Parathyroid adenoma (tissue), 2 donors: Measurements from ENCODE around the gene ARMC5.
"Not testable (repeated sequence)": the region's sequence is repeated elsewhere in the genome, so short reads cannot be mapped to it uniquely, and the experiment has no call there.

Experiments
- H2AFZ ChIP-seq: fragments of 300-600 bp; sonication (generic); one replicate; pipeline ENCODE4 v1.7.0; 2017; ENCODE audit warnings: antibody characterized with exemption, mild to moderate bottlenecking
- H3K27ac ChIP-seq: fragments of 300-600 bp; sonication (generic); one replicate; pipeline ENCODE4 v1.7.0; 2017
- H3K27me3 ChIP-seq: fragments of 300-600 bp; sonication (generic); one replicate; pipeline ENCODE4 v1.7.0; 2017; ENCODE audit warnings: low read length; ENCODE audit not compliant: control insufficient read depth, insufficient read depth
- H3K36me3 ChIP-seq: fragments of 300-600 bp; sonication (generic); one replicate; pipeline ENCODE4 v1.7.0; 2017; ENCODE audit warnings: low read length; ENCODE audit not compliant: control insufficient read depth, insufficient read depth
- H3K4me1 ChIP-seq: fragments of 300-600 bp; sonication (generic); one replicate; pipeline ENCODE4 v1.7.0; 2017; ENCODE audit warnings: control low read depth
- H3K4me2 ChIP-seq: fragments of 300-600 bp; sonication (generic); one replicate; pipeline ENCODE4 v1.7.0; 2017; ENCODE audit warnings: low read length
- H3K4me3 ChIP-seq: fragments of 300-600 bp; sonication (generic); one replicate; pipeline ENCODE4 v1.7.0; 2017; ENCODE audit warnings: low read depth, low read length
- H3K79me2 ChIP-seq: fragments of 300-600 bp; sonication (generic); one replicate; pipeline ENCODE4 v1.7.0; 2017; ENCODE audit warnings: control low read depth
- H3K9ac ChIP-seq: fragments of 300-600 bp; sonication (generic); one replicate; pipeline ENCODE4 v1.7.0; 2017; ENCODE audit warnings: mild to moderate bottlenecking
- H3K9me3 ChIP-seq: fragments of 300-600 bp; sonication (generic); one replicate; pipeline ENCODE4 v1.7.0; 2017; ENCODE audit warnings: low read length; ENCODE audit not compliant: control insufficient read depth
- CTCF ChIP-seq: fragments of 300-600 bp; sonication (generic); IDR thresholded peaks from one replicate; pipeline ENCODE4 v1.7.0; 2017; ENCODE audit warnings: antibody characterized with exemption, mild to moderate bottlenecking
- donor health status: primary hyperparathyroidism.

ARMC5 gene

GRCh38 chr16:31480851-31481536 is 21.7 kb downstream of the ARMC5 start:
- H3K4me2 ChIP-seq, result no peak overlapping the region
- no peak overlapping the region for H3K4me3 ChIP-seq
- no peaks in the 10 kb centered on the region for H3K27me3 ChIP-seq
- no peak overlapping the region for H3K27ac ChIP-seq
- H3K79me2 ChIP-seq, result no peaks in the 10 kb centered on the region
- no peaks in the 10 kb centered on the region for H3K9me3 ChIP-seq
- no peak overlapping the region for H3K9ac ChIP-seq
- H2AFZ ChIP-seq, result no peak overlapping the region
- no peak for TF ChIP-seq CTCF
- H3K36me3 ChIP-seq, result no peaks in the 10 kb centered on the region
- H3K4me1 ChIP-seq, result peaks cover 5% of the 10 kb centered on the region

- TF ChIP-seq CTCF, result no peak
- H3K27ac ChIP-seq, result no peak within 1 kb of the TSS
Measured at GRCh38 chr16:31483081-31483480, 23.8 kb downstream of the ARMC5 start, which contains the start of gene SLC5A2. SLC5A2 (plus strand) TSS chr16:31483123; CDS start chr16:31483137, 14 bp downstream.

GRCh38 chr16:31484048-31484447 is 24.7 kb downstream of the ARMC5 start:
- H3K27ac ChIP-seq, H2AFZ ChIP-seq, H3K4me1 ChIP-seq, H3K27me3 ChIP-seq, H3K9me3 ChIP-seq, H3K9ac ChIP-seq, H3K4me3 ChIP-seq, H3K4me2 ChIP-seq, H3K36me3 ChIP-seq, H3K79me2 ChIP-seq: not testable (repeated sequence)

More at GRCh38 chr16:31483081-31483480, 23.8 kb downstream of the ARMC5 start, which contains the start of gene SLC5A2:
- Histone ChIP-seq H3K27me3 (no peaks in the 10 kb centered on the region), H3K79me2 (no peaks in the 10 kb centered on the region), H2AFZ (no peak within 1 kb of the TSS), H3K9me3 (no peaks in the 10 kb centered on the region), H3K4me2 (no peak within 1 kb of the TSS), H3K36me3 (no peaks in the 10 kb centered on the region), H3K4me1 (peaks cover 3% of the 10 kb centered on the region), H3K9ac (no peak within 1 kb of the TSS), H3K4me3 (no peak within 1 kb of the TSS)

GRCh38 chr16:31484491-31485171 is 25.3 kb downstream of the ARMC5 start:
- TF ChIP-seq CTCF, result no peak
- H3K4me1 ChIP-seq, result peaks cover 4% of the 10 kb centered on the region
- no peaks in the 10 kb centered on the region for H3K27me3 ChIP-seq
- no peak overlapping the region for H3K9ac ChIP-seq
- no peak overlapping the region for H3K4me3 ChIP-seq
- H2AFZ ChIP-seq, result no peak overlapping the region
- H3K79me2 ChIP-seq, result no peaks in the 10 kb centered on the region
- no peaks in the 10 kb centered on the region for H3K9me3 ChIP-seq
- no peaks in the 10 kb centered on the region for H3K36me3 ChIP-seq
- H3K4me2 ChIP-seq, result no peak overlapping the region
- H3K27ac ChIP-seq, result no peak overlapping the region

GRCh38 chr16:31485571-31485970 is 26.3 kb downstream of the ARMC5 start:
- Histone ChIP-seq H3K4me3 (no peak overlapping the region), H3K36me3 (no peaks in the 10 kb centered on the region), H3K4me1 (peaks cover 4% of the 10 kb centered on the region), H3K79me2 (no peaks in the 10 kb centered on the region), H3K27me3 (no peaks in the 10 kb centered on the region), H3K9ac (no peak overlapping the region), H3K4me2 (no peak overlapping the region), H3K27ac (no peak overlapping the region), H2AFZ (no peak overlapping the region), H3K9me3 (no peaks in the 10 kb centered on the region)
- no peak for TF ChIP-seq CTCF
